ENCODE data around the gene HSD17B14. TPM values are rescaled to one million over a fixed set of nuclear protein-coding genes. Genes with fewer than 3 reads are reported as not detected.

Gene HSD17B14
- total and polyA plus RNA-seq, 9 of the 15 experiments (the other 6 are each of a cell fraction or from before 2014, with no cell fraction given) = 0.16 TPM; not detected in 8

DNA sequence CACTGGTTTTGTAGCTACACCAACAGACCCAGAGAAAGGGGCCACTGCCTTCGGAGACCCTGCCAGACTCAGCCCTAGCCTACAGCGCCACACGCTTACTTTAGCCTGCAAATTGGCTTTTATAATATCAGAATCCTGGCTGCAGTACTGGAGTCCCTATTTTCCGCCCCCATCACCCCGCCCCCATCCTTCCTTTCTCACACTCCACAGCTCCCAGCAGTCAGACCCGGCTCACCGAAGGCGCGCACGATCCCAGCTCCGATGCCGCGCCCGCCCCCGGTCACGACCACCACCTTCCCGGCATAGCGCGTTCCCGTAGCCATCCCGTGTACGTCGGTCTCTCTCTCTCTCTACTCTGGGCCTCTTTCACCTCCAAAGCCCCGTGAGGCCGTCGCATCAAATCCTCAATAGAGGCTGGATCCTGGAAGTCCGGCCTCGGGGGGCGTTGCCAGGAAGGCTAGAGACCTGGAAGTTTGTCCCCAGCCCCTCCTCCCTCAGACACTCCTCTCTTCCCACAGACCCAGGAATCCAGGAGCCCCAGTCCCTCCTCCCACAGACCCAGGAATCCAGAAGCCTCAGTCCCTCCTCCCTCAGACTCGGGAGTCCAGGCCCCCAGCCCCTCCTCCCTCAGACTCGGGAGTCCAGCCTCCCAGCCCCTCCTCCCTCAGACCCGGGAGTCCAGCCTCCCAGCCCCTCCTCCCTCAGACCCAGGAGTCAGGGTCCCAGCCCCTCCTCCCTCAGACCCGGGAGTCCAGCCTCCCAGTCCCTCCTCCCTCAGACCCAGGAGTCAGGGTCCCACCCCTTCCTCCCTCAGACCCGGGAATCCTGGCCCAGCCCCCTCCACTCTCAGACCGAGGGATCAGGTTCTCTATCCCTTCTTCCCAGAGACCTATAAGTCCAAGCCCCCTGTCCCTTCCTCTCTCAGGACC, at the start of gene HSD17B14 (continued):
- TF ChIP-seq, protein P1, sequence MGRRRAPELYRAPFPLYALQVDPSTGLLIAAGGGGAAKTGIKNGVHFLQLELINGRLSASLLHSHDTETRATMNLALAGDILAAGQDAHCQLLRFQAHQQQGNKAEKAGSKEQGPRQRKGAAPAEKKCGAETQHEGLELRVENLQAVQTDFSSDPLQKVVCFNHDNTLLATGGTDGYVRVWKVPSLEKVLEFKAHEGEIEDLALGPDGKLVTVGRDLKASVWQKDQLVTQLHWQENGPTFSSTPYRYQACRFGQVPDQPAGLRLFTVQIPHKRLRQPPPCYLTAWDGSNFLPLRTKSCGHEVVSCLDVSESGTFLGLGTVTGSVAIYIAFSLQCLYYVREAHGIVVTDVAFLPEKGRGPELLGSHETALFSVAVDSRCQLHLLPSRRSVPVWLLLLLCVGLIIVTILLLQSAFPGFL (CRISPR knock-in tag; IDR thresholded peaks at IDR 0.05) = no peak
- TF ChIP-seq ZNF408 (CRISPR knock-in tag; IDR thresholded peaks at IDR 0.05; ENCODE audit: low read depth) = no peak
- TF ChIP-seq, protein P2, sequence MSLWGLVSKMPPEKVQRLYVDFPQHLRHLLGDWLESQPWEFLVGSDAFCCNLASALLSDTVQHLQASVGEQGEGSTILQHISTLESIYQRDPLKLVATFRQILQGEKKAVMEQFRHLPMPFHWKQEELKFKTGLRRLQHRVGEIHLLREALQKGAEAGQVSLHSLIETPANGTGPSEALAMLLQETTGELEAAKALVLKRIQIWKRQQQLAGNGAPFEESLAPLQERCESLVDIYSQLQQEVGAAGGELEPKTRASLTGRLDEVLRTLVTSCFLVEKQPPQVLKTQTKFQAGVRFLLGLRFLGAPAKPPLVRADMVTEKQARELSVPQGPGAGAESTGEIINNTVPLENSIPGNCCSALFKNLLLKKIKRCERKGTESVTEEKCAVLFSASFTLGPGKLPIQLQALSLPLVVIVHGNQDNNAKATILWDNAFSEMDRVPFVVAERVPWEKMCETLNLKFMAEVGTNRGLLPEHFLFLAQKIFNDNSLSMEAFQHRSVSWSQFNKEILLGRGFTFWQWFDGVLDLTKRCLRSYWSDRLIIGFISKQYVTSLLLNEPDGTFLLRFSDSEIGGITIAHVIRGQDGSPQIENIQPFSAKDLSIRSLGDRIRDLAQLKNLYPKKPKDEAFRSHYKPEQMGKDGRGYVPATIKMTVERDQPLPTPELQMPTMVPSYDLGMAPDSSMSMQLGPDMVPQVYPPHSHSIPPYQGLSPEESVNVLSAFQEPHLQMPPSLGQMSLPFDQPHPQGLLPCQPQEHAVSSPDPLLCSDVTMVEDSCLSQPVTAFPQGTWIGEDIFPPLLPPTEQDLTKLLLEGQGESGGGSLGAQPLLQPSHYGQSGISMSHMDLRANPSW (CRISPR knock-in tag; IDR thresholded peaks at IDR 0.05) = no peak
- TF ChIP-seq BCOR (IDR thresholded peaks at IDR 0.05) = no peak
- no peak for TF ChIP-seq KAT8 (IDR thresholded peaks at IDR 0.05; ENCODE audit: low read depth)
- TF ChIP-seq SAFB2 (IDR thresholded peaks at IDR 0.05; ENCODE audit: borderline replicate concordance, low read depth, low read length, severe bottlenecking) = no peak
- TF ChIP-seq KAT7 (CRISPR knock-in tag; IDR thresholded peaks at IDR 0.05; ENCODE audit: borderline replicate concordance) = no peak
- TF ChIP-seq ZNF121 (CRISPR knock-in tag; conservative IDR thresholded peaks at IDR 0.05) = no peak
- TF ChIP-seq, protein P3, sequence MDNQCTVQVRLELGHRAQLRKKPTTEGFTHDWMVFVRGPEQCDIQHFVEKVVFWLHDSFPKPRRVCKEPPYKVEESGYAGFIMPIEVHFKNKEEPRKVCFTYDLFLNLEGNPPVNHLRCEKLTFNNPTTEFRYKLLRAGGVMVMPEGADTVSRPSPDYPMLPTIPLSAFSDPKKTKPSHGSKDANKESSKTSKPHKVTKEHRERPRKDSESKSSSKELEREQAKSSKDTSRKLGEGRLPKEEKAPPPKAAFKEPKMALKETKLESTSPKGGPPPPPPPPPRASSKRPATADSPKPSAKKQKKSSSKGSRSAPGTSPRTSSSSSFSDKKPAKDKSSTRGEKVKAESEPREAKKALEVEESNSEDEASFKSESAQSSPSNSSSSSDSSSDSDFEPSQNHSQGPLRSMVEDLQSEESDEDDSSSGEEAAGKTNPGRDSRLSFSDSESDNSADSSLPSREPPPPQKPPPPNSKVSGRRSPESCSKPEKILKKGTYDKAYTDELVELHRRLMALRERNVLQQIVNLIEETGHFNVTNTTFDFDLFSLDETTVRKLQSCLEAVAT (IDR thresholded peaks at IDR 0.05) = peak in 1 of 2 experiments; percentile 93; a peak in 2 of 4 replicates
- 0 out of 2 replicates have a peak, but pooled peaks have one; percentile 14 for TF ChIP-seq MTA3 (IDR thresholded peaks at IDR 0.05; ENCODE audit: borderline replicate concordance)
- no peak for TF ChIP-seq KDM2B (CRISPR knock-in tag; IDR thresholded peaks at IDR 0.05)
- no peak for TF ChIP-seq PML (IDR thresholded peaks at IDR 0.05; ENCODE audit: low read length)
- no peak for TF ChIP-seq TAL1 (IDR thresholded peaks at IDR 0.05)
- no peak for TF ChIP-seq NBN (IDR thresholded peaks at IDR 0.05; ENCODE audit: low read depth)
- TF ChIP-seq BMI1 (IDR thresholded peaks at IDR 0.05; ENCODE audit: low read length) = no peak
- no peak for TF ChIP-seq KLF16 (IDR thresholded peaks at IDR 0.05)
- no peak for TF ChIP-seq ZNF57 (CRISPR knock-in tag; IDR thresholded peaks at IDR 0.05)
- TF ChIP-seq NUFIP1 (IDR thresholded peaks at IDR 0.05; ENCODE audit: partially characterized antibody) = no peak
- TF ChIP-seq, protein P4, sequence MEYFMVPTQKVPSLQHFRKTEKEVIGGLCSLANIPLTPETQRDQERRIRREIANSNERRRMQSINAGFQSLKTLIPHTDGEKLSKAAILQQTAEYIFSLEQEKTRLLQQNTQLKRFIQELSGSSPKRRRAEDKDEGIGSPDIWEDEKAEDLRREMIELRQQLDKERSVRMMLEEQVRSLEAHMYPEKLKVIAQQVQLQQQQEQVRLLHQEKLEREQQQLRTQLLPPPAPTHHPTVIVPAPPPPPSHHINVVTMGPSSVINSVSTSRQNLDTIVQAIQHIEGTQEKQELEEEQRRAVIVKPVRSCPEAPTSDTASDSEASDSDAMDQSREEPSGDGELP (CRISPR knock-in tag; IDR thresholded peaks at IDR 0.05; ENCODE audit: borderline replicate concordance) = no peak
- no peak for TF ChIP-seq RBM14 (IDR thresholded peaks at IDR 0.05; ENCODE audit: borderline replicate concordance, insufficient read depth, low read depth, low read length)
- no peak for TF ChIP-seq NR2C1 (IDR thresholded peaks at IDR 0.05)
- TF ChIP-seq NR2C1 (tag; IDR thresholded peaks at IDR 0.05) = no peak
- TF ChIP-seq KDM1A (IDR thresholded peaks at IDR 0.05) = no peak

All from K562 (cell line).